Ascending aorta (tissue), 2 donors: ENCODE measurements around the gene FAM118A. TPM values are rescaled to one million over a fixed set of nuclear protein-coding genes. Genes with fewer than 3 reads are reported as not detected.

Experiments used
- DNase-seq, 2 donors: peaks; one replicate each; pipeline ENCODE4 v3.0.0-alpha.2; 2019; ENCODE audit warnings: low spot score in 2 of 2
- H3K27ac ChIP-seq, 2 donors: fragments of 200-600 bp; sonication (generic); one replicate each; pipeline ENCODE4 v1.5.1; 2016 to 2017; ENCODE audit warnings: mild to moderate bottlenecking in 1 of 2
- H3K27me3 ChIP-seq: fragments of 200-600 bp; sonication (generic); one replicate; pipeline ENCODE4 v1.5.1; 2017
- H3K36me3 ChIP-seq, 2 donors: fragments of 200-600 bp; sonication (generic); one replicate each; pipeline ENCODE4 v1.5.1; 2016
- H3K4me1 ChIP-seq, 2 donors: fragments of 200-600 bp; sonication (generic); one replicate each; pipeline ENCODE4 v1.5.1; 2016 to 2017; ENCODE audit warnings: mild to moderate bottlenecking in 1 of 2
- H3K4me3 ChIP-seq, 2 donors: fragments of 200-600 bp; sonication (generic); one replicate each; pipeline ENCODE4 v1.5.1; 2016 to 2017; ENCODE audit warnings: mild to moderate bottlenecking in 1 of 2
- H3K9me3 ChIP-seq, 2 donors: fragments of 200-600 bp; sonication (generic); one replicate each; pipeline ENCODE4 v1.5.1; 2016
- CTCF ChIP-seq, 3 experiments: fragments of 200-600 bp in 2 of 3; fragments of 450-650 bp in 1 of 3; sonication (generic) in 2 of 3; IDR thresholded peaks; one replicate each; pipeline ENCODE4 v1.5.1; 2016 to 2019; ENCODE audit warnings: antibody characterized with exemption in 3 of 3, mild to moderate bottlenecking in 1 of 3, moderate library complexity in 1 of 3
- intact Hi-C: fragments of 100-400 bp; cut with DNase I; formaldehyde crosslinking; loops from one replicate; pipeline ENCODE4 v1.15.1; 2023
- total RNA-seq: library from RNA; depleted of rRNA; stranded (reverse); fragments of >200 nt; gene quantifications from one replicate; pipeline ENCODE4 v1.1.0, GENCODE V29; 2016

The FAM118A gene
- total RNA-seq, 1 donor from 2014 or later: 23.5 TPM

- TF ChIP-seq CTCF (IDR thresholded peaks at IDR 0.05): no peak
- H3K27me3 ChIP-seq: no peaks in the 10 kb centered on the region
- no peak for DNase-seq
- no peaks in the 10 kb centered on the region for H3K36me3 ChIP-seq
- H3K9me3 ChIP-seq: no peaks in the 10 kb centered on the region
- no peak overlapping the region for H3K4me3 ChIP-seq
- H3K4me1 ChIP-seq: peaks cover 8 to 27% of the 10 kb centered on the region in 2 donors
- H3K27ac ChIP-seq: peak overlapping the region; percentile 17 to 94
- intact Hi-C loops: loop anchor here (10.0 kb wide), 1 partner anchor 64 kb away; no protein-coding TSS in a partner anchor
Observed at GRCh38 chr22:45270095-45271020, 39.4 kb upstream of the FAM118A start.

GRCh38 chr22:45271667-45272201 is 38.0 kb upstream of the FAM118A start:
- Histone ChIP-seq H3K4me1 (peaks cover 8 to 27% of the 10 kb centered on the region in 2 donors), H3K27me3 (no peaks in the 10 kb centered on the region), H3K27ac (peak overlapping the region; percentile 84 to 94), H3K4me3 (no peak overlapping the region), H3K9me3 (no peaks in the 10 kb centered on the region), H3K36me3 (no peaks in the 10 kb centered on the region)
- no peak for TF ChIP-seq CTCF (IDR thresholded peaks at IDR 0.05)
- intact Hi-C loops: loop anchor here (10.0 kb wide), 1 partner anchor 63 kb away; no protein-coding TSS in a partner anchor
- DNase-seq: peak in 1 of 2 donors; percentile 91

- Histone ChIP-seq H3K36me3 (no peaks in the 10 kb centered on the region), H3K9me3 (no peaks in the 10 kb centered on the region), H3K4me1 (peaks cover 8 to 27% of the 10 kb centered on the region in 2 donors), H3K27ac (peak overlapping the region; percentile 84 to 94), H3K27me3 (no peaks in the 10 kb centered on the region), H3K4me3 (no peak overlapping the region)
- DNase-seq: no peak
- TF ChIP-seq CTCF (IDR thresholded peaks at IDR 0.05): no peak
- intact Hi-C loops: loop anchor here (10.0 kb wide), 1 partner anchor 62 kb away; no protein-coding TSS in a partner anchor
Observed at GRCh38 chr22:45272498-45272897, 37.2 kb upstream of the FAM118A start.

GRCh38 chr22:45273452-45274075 is 36.2 kb upstream of the FAM118A start:
- intact Hi-C loops: loop anchor here (10.0 kb wide), 1 partner anchor 61 kb away; no protein-coding TSS in a partner anchor
- no peak for DNase-seq
- peak overlapping the region in 1 of 2 donors; percentile 94 for H3K27ac ChIP-seq

More at GRCh38 chr22:45273452-45274075, 36.2 kb upstream of the FAM118A start:
- H3K9me3 ChIP-seq: no peaks in the 10 kb centered on the region
- no peak for TF ChIP-seq CTCF (IDR thresholded peaks at IDR 0.05)
- H3K27me3 ChIP-seq: no peaks in the 10 kb centered on the region
- no peaks in the 10 kb centered on the region for H3K36me3 ChIP-seq
- no peak overlapping the region for H3K4me3 ChIP-seq
- peaks cover 8 to 27% of the 10 kb centered on the region in 2 donors for H3K4me1 ChIP-seq
